ENCODE measurements around the gene ROR1.
A peak's percentile ranks its signal among the peaks of the same experiment; 100 is the strongest.

The ROR1 gene

DNA sequence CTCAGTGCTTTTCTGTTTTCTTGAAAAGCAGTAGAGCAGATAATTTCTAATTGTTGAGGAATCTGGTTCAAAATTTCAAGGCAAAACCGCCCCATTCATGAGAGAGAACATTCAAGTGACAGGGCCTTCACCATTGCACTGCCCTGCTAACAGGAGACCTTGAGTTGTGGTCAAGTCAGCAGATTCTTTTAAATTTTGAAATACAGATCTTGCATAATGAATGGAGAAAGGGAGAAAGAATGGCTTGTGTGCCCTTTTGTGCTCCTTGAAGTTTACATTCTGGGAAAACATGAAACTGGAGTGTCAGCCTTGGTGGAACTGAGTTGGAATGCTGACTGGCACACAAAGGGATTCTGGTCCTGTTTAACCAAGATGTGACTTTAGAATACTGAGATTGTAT, 265.1 kb downstream of the ROR1 start:
- DNase-seq: no peak

DNA sequence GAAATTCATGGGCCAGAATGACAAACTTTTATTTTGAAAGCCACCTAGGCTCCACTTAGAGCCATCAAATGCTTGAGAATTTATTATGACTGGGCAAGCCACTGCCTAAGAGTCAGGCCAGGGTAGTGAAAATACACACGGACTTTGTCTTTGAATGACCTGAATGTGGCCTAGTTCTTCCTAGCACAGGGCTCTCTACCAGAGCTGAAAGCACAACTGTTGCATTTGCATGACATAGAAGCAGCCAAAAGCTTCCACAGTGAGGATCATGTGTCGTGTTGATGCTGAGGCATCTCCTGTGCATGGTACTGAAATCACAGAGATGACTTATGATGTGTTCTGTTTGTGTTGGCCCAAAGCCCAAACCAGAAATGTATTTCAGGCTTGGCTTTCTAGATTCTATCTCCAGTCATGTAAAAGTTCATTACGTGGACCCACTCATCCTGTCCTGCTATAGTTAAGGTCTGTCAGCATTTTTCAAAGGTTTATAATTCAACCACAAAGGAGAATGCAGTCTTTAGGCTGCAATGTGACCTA, 265.6 kb downstream of the ROR1 start:
- no peak for DNase-seq

DNA sequence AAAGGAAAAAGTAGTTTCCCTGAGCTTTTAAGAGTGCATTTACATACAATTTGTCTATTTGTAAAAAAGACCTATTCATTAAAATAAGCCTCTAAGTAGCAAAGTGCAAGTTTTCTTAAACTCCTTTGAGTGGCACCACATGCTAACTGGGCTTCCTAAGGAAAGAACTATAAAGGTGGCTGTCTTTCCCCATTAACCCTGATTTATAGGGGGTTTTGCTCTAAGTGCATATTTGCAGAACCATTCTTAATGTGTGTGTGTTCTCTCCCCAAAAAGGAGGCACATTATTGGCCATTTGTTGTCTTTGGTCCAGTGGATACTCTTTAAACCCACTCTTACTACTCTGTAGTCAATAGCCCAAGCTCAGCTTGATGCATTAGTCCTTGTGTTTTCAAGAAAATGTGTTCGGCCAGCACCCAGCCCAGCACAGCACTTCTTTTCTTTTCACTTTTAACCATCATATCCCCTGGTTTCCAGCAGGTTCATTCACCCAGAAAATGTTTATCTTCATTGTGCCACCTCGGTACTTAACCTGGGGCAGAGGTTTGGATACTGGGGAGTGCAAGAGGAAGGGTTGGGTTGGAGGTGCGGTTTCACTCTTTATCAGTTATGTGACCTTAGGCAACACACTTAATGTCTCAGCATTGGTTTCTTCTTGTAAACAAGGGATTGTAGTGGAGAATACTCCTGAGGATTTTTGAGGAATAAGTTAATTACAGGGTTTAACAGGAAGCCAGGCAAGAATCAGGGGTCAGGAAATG, 267.7 kb downstream of the ROR1 start:
- no peak for DNase-seq

DNA sequence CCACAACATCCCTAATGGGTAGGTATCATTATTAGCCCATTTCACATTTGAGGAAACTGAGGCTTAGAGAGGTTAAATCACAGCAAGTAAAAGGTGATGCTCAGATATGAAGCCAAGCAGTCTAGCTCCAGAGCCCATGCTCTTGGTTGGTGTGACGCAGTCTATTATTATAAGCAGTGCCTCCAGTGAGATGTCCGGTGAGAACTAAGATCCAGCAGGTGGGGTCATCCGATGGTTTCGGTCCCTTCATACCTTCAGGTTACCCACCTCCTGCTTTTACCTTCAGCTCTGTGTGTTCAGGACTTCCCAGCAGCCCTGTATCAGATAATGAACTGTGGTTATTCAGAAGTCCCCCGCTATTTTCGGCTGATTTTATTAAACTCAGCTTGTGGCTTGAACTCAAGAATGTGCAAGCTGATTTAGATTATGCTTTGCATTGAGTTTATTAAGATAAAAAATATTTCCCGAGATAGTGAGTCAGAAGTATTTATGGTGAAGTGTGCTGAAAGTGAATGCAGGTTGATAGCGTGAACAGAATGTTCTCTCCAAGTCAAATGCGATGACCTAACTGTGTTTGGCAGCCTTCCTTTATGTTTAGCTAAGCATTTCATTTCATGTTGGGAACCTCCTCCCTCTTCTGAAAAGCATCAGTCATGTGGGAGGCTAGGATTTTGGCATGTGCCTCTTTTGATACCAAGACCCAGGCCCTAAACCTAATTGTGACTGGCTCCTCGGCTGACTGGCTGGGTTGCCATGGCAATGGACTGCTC, 268.7 kb downstream of the ROR1 start:
- no peak for DNase-seq

DNA sequence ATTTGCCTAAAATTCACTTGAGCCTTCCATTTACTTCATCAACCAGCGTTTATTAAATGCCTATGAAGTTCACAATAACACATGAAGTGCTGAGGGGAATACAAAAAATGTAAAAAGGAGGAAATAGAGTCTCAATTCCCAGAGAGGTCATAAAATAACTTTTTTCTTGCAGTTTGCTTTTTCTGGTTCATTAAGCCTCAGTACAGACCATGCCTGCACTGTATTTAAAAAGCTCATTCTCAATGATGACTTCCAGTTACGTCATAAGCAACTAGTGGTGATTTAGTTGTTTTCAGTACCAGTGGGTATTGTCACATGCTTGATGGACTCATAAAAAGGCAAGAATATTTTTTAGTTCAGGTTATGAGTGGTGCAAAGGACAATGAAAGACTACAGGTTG, 269.5 kb downstream of the ROR1 start:
- DNase-seq: no peak

DNA sequence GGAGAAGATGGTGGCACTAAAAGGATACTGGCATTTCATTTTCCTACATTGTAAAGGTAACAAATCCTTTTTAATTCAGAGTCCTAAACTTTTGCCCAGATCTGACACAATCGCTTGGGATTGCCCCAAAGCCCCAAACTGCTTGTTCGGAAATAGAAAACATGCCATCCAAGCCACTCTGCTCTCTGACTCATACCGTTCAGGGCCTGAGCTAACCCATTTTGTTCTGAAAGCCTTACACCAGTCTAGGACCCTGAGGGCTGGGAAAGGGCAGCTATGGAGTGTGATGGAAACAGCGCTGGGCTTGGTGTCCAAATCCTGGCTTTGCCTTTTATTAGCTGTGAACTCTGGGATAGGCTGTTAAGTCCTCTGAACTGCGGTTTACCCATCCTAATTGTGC, 270.2 kb downstream of the ROR1 start:
- no peak for DNase-seq

DNA sequence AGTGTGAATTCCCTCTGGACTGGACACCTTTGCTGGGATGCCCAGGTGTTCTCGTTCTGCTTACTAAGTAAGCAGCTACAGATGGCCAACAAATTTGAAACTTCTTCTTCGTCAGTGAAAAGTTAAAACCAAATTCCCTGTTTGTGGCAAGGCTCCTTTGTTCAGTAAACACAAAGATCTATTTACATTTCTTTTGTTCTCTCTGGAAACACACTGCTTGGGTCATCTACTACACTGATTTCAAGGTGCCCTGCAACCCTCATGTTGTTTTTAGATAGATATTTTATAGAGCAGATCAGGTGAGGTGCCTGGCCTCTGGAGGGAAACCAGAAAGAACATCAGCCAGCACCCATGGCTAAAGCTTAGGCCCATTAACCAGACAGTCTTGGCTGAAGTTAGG, 272.4 kb downstream of the ROR1 start:
- no peak for DNase-seq

DNA sequence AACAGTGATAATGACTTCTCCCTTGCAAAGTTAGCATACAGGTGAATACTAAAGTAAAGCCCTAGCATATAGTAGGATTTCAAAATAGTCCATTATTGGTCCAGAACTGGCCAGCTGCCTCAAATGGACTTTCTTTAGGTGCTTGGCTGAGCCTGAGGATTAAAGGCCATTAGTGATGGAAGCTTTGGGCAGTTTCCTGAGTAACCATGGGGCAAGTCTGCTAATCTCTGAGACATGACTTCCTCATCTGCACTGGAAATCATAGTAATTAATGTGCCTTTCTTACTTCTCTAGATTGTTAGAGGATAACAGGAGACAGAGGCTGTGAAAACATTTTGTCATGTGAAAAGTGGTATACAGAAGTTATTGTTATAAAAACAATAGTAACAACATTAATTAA, 273.1 kb downstream of the ROR1 start:
- DNase-seq: peak; percentile 4

DNA sequence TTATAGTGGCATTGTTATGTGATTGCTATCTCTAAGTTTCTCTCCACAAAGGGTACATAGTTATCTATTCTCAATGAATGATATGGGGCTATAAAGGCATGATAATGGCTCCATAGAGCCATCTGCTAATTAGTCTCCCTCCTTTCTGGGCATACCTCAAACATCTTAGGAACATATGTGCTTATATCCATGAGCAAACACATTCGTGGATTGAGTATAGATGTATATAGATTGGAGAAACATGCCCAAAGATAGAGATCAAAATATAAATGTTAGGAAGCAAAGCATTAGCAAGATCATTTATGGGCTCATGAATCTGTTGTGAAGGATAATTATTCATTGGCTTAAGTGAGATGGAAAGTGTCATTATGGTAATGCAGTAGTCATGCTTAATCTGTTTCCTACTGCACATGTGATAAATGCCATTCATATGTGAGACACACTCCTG, 273.8 kb downstream of the ROR1 start:
- DNase-seq: no peak

DNA sequence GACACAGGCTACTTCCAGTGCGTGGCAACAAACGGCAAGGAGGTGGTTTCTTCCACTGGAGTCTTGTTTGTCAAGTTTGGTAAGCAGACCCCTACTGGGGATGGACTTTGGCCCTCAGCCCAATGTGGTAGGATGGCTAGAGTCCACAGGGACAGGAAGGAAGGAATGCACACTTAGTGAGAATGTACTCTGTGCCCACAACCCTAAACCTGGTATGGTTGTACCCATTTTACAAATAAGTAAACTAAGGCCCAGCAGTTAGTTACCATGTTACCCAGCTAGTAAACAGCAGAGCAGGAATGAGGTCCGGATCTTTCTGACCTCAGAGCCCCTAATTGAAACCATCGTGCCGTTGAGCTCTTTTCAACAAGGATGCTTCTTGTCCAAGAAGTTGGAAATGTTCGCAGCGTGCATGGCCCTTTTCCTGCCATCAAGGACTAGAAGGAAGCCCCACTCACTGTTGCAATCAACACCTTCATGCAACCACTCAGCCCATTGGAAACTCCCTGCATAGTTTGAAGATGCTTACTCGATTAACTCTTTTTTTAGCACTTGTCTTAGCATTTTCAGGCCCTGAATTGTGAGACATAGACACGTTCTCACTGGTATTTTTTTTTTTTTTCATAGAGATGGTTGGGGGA, 276.2 kb downstream of the ROR1 start:
- no peak for DNase-seq

DNA sequence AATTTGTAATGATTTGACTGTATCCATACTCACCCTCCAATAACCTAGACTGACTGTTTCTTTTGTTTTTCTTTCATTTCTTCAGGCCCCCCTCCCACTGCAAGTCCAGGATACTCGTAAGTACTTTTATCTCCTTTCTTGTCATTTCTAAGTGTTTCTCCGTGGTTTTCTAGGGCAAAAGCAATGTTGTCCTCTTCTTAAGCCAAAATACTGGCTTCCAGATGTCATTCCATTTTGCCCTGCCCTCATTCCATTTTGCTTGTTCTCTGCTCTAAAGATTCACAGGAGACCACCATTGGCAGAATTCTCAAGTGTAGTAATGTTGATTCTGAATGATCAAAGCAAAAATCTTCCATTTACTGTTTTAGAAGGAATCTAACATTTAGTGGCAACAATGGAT, 276.8 kb downstream of the ROR1 start:
- DNase-seq: no peak

DNA sequence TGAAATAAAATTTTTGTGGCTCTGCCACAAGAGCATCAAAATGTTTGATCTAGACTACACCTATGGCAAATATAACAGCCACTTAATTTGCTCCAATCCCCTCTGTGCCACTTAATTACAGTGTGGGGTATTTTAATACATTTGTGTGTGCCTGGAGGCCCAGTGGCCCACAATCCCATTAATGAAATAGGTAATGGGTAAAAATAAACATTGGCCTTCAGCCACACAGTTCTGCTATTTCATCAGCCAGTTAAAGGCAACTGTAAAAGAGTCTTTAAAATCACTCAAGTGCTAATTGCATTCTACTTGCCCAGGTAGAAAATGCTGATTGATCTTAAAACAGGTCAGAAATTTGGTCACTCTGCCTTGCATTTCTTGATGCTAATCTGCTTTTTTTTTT, 278.0 kb downstream of the ROR1 start:
- DNase-seq: no peak

DNA sequence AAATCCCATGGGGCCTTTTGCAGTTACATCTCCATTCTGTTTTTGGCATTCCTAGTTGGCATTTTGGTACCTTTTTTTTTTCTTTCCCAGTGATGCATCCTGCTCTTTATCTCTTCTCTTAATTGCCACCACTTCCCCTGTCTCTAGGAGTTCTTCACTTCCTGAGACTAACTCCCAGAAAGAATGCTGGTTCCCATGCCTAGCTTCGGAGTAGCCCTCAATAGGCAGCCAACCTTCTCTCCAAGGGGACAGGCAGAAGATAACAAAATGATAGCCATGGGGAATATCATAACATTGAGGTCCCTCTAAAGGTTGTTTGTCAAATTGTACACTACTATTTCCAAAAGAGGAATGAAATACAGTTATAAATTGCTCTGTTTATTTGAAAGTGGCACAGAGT, 279.0 kb downstream of the ROR1 start:
- DNase-seq: no peak

DNA sequence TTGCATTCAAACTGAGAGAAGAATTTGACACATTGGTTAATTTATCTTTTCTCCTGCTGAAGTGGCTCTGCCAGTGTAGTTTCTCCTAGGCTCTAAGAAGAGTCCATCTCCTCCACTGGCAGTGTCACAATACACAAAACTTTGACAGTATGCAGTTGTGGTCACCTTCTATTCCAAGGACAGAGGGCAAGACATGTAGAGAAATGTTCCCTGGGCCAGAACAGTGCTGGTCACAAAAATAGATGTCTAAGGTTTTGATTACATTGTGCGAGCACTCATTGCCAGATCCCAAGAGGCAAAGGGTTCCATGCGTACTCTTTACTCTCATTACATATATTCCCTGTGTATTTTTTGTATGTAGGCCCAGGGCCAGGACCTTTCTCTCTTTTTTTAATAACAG, 281.5 kb downstream of the ROR1 start:
- no peak for DNase-seq

DNA sequence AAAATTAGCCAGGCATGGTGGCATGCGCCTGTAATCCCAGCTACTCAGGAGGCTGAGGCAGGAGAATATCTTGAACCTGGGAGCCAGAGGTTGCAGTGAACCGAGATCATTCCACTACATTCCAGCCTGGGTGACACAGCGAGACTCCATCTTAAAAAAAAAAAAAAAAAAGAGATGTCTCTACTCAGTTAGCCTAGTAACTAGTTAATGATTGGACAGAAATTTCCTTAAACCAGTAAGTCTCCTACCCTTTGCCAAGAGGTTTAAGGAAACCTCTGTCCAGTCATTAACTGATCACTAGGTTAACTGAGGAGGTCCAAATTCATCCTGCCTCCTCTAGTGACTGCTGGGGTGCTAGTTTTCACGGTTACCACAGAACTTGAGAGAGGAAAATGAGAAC, 285.7 kb downstream of the ROR1 start:
- no peak for DNase-seq

DNA sequence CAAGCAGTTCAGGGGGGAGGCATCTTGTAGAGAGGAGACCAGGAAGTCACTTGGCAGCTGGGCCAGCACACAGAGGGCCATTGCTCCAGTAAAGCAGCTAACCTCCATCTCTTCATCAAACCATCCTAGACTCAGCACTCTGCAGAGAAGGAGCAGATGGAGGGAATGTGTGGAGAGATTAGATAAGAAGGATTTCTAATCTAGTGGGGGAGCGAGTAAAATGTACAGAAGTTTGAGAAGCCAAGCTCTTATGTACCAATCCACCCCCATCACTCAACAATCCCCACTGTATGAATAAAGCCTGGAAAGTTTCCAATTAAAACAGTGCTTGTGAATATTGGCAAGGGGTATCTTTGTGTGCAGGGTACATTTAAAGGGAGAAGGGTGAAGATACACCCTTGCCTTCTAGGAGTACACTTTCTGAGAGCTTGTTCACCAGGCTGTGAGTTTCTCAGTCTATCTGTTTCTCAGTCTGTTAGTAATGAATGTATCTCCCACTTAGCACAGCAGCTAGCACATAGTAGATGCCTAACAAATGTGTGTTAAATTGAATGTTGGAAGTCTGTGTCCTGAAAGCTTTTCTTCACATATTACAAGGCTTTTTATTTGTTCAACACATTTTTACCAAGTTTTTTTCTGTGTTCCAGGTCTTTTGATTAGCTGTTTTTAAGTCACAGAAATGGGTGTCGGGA, 286.9 kb downstream of the ROR1 start:
- DNase-seq: peak; percentile 3

DNA sequence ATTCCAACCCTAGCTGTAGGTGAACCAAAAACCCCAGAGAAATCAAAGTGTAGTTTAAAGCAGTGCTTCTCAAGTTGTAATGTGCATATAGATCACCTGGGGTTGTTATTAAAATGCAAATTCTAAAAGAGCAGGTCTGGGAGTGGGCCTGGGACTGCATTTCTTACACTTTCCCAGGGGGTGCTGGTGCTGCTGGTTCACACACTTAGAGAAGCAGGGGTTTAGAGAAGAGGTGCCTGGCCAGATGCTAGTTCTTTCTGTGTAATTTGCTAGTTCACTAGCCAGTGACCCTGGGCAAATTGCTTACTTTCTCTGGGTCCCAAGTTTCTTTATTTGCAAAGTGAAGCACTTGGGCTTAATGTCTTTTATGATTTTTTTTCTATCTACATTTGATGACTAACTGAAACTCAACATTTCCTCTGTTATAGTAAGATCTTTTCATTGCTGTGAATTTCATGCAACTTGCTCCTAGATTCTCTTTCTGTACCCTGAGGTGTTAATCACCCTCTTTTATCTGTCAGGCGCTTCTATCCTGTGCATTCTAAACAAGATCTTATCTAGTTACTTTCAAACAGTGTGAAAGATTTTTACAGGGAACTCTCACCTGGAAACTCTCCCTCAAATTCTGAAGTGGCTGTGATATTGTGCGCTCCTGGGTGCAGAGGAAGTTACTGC, 287.8 kb downstream of the ROR1 start:
- DNase-seq: no peak

DNA sequence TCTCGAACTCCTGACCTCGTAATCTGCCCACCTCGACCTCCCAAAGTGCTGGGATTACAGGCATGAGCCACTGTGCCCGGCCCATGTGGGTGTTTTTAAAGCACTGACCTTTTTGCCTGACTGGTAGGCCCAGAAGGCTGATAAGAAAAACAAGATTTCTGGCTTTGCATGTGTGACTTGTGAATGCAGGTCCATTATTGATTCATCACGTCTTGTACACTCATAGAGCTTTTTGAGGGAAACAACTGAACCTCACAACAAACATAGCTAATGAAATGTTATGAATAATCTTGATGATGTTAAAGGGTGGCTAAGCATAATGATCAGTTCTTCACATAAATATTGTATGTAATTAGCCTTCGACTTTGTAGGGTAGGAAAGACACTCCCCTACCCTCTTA, 288.7 kb downstream of the ROR1 start:
- no peak for DNase-seq

DNA sequence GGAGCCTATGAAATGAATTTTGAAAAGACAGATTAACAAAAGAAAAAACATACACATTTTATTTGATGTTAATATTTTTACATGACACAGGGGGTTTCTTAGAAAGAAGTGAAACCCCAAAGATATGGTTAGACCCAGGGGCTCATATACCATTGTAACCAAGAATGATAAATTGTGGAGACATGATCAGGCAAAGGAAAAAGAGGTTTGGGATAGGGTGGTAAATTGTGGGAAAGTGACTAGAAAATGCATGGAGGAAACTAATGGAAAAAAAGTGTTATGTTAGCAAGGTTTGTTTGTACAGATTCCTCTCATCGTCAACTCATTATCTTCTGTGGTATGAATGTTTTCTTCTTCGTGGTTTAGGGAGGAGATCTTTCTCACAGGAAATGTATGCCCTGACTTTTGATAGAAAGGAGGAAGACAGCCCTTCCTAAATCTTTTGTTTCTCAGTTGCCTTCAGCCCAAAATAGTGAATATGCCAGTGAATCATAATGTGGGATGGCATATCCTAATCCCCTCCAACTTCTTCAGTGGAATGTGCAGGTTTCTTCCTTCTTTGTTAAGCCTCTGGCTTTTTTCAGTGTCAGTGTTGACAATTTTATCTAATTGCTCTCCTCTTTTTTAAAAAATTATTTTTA, 289.2 kb downstream of the ROR1 start:
- no peak for DNase-seq

DNA sequence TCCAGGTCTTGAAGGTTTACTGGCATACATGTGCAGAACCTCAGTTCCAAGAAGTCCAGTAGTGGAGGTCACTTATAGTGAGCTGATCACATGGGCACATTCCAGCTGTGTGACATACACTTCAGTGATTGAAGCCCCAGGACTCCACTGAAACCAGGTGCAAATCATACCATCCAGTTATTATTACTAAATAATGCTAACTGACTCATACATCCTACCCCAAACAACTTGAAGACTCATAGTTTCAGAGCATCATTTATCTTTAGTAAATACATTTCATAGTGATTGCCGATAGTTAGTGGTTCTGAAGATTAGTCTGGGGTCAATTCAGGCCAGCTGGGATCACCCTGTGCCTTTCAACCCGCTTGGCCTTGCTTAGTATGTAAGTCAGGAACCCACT, 291.8 kb downstream of the ROR1 start:
- DNase-seq: no peak

DNA sequence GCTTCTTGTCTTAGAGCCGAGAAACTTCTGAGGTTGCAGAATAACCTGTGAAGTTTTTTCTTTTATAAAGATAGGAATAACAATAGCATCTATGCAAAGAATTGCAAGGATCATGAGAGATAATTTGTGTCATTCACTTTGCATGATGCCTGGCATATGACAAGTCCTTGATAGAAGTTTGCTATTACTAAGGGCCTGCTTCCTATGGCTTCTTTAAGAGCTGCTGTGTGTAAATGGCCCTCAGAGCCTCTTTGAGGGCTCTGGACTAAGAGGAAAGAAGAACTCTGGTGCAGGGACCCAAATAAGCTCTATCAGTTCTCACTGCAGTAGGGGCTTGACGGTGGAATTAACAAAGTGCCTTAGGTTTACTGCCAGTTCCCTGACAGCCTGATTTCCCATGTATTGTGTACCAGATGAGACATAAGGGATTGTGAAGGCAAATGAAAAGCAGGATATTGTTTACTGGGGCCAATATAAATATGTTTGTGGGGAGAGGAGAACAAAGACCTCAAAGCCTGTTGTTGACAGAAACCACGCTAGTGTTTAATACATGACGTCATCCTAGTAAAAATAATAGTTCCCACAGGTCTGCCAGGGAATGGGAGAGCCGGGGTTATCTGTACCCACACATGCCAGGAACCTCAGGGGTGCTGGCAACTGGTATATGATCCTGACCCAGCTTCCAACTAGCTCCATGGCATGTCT, 298.4 kb downstream of the ROR1 start:
- no peak for DNase-seq
